SK-N-SH (cell line): ENCODE data around the gene METTL13. TPM values are rescaled to one million over a fixed set of nuclear protein-coding genes. Genes with fewer than 3 reads are reported as not detected.

Experiments
- CTCF ChIA-PET: fragments of 300-600, 350-600 bp; formaldehyde crosslinking; extraction: SDS; loops from one replicate; lab custom pipeline; 2021; lab: Yijun Ruan, JAX
- POLR2A ChIA-PET: fragments of 350-600 bp; sonication (Branson Sonifier 250); formaldehyde crosslinking; extraction: SDS; loops from one replicate; lab custom pipeline; 2020; ENCODE audit warnings: antibody characterized with exemption, inconsistent platforms; lab: Yijun Ruan, JAX
- DNase-seq: peaks from one replicate; pipeline ENCODE4 v3.0.0; 2012
- H2AFZ ChIP-seq: fragments of 200-600 bp; sonication (generic); 2 replicates; pipeline ENCODE4 v1.8.1; 2016; ENCODE audit warnings: antibody characterized with exemption, mild to moderate bottlenecking, low read depth
- H3F3A ChIP-seq: fragments of 200-600 bp; sonication (generic); replicated peaks from 2 replicates; pipeline ENCODE3; 2016; ENCODE audit warnings: antibody characterized with exemption, mild to moderate bottlenecking; ENCODE audit not compliant: insufficient read depth
- H3K27ac ChIP-seq, 2 experiments: fragments of 200-500 bp in 1 of 2; fragments of 200-600 bp in 1 of 2; sonication (Bioruptor generic) in 1 of 2; sonication (generic), shearing (Covaris generic) in 1 of 2; 2 replicates each; pipeline versions ENCODE4 v1.5.1 to v1.6.1; 2014 to 2016; ENCODE audit warnings: low read depth in 2 of 2, inconsistent platforms in 1 of 2, low read length in 1 of 2, mild to moderate bottlenecking in 1 of 2, mixed read lengths in 1 of 2
- H3K27me3 ChIP-seq: fragments of 200-600 bp; sonication (generic), shearing (Covaris generic); 2 replicates; pipeline ENCODE4 v1.6.1; 2016; ENCODE audit warnings: mixed run types; ENCODE audit not compliant: insufficient read depth
- H3K36me3 ChIP-seq, 2 experiments: fragments of 200-500 bp in 1 of 2; fragments of 200-600 bp in 1 of 2; sonication (Bioruptor generic) in 1 of 2; sonication (generic) in 1 of 2; replicated peaks in 1 of 2; 2 replicates each; pipeline versions ENCODE3 to v1.5.1; 2014 to 2016; ENCODE audit warnings: low read length in 1 of 2, mild to moderate bottlenecking in 1 of 2; ENCODE audit not compliant: insufficient read depth in 2 of 2, control insufficient read depth in 1 of 2
- H3K4me1 ChIP-seq, 2 experiments: fragments of 200-500 bp in 1 of 2; fragments of 200-600 bp in 1 of 2; sonication (Bioruptor generic) in 1 of 2; sonication (generic), shearing (Covaris generic) in 1 of 2; 2 replicates each; pipeline versions ENCODE4 v1.5.1 to v1.6.1; 2014 to 2016; ENCODE audit warnings: low read depth in 1 of 2, low read length in 1 of 2, mixed run types in 1 of 2; ENCODE audit not compliant: insufficient read depth in 2 of 2, control insufficient read depth in 1 of 2
- H3K4me2 ChIP-seq: fragments of 200-600 bp; sonication (generic), shearing (Covaris generic); 2 replicates; pipeline ENCODE4 v1.6.1; 2017; ENCODE audit warnings: mixed run types
- H3K4me3 ChIP-seq, 2 experiments: fragments of 200-500 bp in 1 of 2; fragments of 200-600 bp in 1 of 2; sonication (Bioruptor generic) in 1 of 2; sonication (generic), shearing (Covaris generic) in 1 of 2; 2 replicates each; pipeline versions ENCODE4 v1.5.1 to v1.8.1; 2014 to 2016; ENCODE audit warnings: low read depth in 2 of 2, inconsistent platforms in 1 of 2, low read length in 1 of 2, mild to moderate bottlenecking in 1 of 2, mixed read lengths in 1 of 2, moderate library complexity in 1 of 2
- H3K79me2 ChIP-seq: fragments of 200-600 bp; sonication (generic); 2 replicates; pipeline ENCODE4 v1.8.1; 2017; ENCODE audit warnings: mild to moderate bottlenecking; ENCODE audit not compliant: insufficient read depth
- H3K9ac ChIP-seq: fragments of 200-600 bp; sonication (generic); 2 replicates; pipeline ENCODE4 v1.6.1; 2017; ENCODE audit warnings: mixed run types
- H3K9me2 ChIP-seq: fragments of 200-600 bp; sonication (generic); 2 replicates; pipeline ENCODE4 v1.6.1; 2017; ENCODE audit warnings: mixed run types
- H3K9me3 ChIP-seq: fragments of 200-600 bp; sonication (generic); 2 replicates; pipeline ENCODE4 v1.6.1; 2017; ENCODE audit warnings: mixed run types, mild to moderate bottlenecking, moderate library complexity
- H4K20me1 ChIP-seq: fragments of 200-600 bp; sonication (generic); 2 replicates; pipeline ENCODE4 v1.6.1; 2017; ENCODE audit warnings: mild to moderate bottlenecking, mixed run types; ENCODE audit not compliant: insufficient read depth
- CHD2 ChIP-seq: fragments of 150-350 bp; IDR thresholded peaks from 2 replicates; pipeline ENCODE4 v1.6.1; 2018; ENCODE audit warnings: low read length; ENCODE audit not compliant: partially characterized antibody
- ELF1 ChIP-seq: IDR thresholded peaks from 2 replicates; pipeline ENCODE4 v1.4.0; 2012
- EZH2phosphoT487 ChIP-seq: fragments of 200-600 bp; sonication (generic); IDR thresholded peaks from 2 replicates; pipeline ENCODE4 v1.6.1; 2017; ENCODE audit warnings: low read depth, mixed run types, mild to moderate bottlenecking, antibody characterized with exemption, moderate library complexity, borderline replicate concordance
- FOSL2 ChIP-seq: IDR thresholded peaks from 2 replicates; pipeline ENCODE4 v1.4.0; 2012; ENCODE audit warnings: low read depth, mild to moderate bottlenecking, moderate library complexity, borderline replicate concordance
- GABPA ChIP-seq: IDR thresholded peaks from 2 replicates; pipeline ENCODE4 v1.4.0; 2012; ENCODE audit warnings: low read depth, mild to moderate bottlenecking
- JUND ChIP-seq: IDR thresholded peaks from 2 replicates; pipeline ENCODE4 v1.4.0; 2012
- NRF1 ChIP-seq: IDR thresholded peaks from 2 replicates; pipeline ENCODE4 v1.6.1; 2012; ENCODE audit warnings: low read depth, mild to moderate bottlenecking, low read length
- POLR2AphosphoS5 ChIP-seq: IDR thresholded peaks from 2 replicates; pipeline ENCODE4 v1.6.1; 2012; ENCODE audit warnings: low read depth, low read length
- RCOR1 ChIP-seq: fragments of 150-350 bp; IDR thresholded peaks from 2 replicates; pipeline ENCODE4 v1.6.1; 2017; ENCODE audit warnings: antibody characterized with exemption, low read length
- SIN3A ChIP-seq: IDR thresholded peaks from 2 replicates; pipeline ENCODE4 v1.6.1; 2012; ENCODE audit warnings: low read depth, mild to moderate bottlenecking, low read length, moderate library complexity, borderline replicate concordance
- TCF12 ChIP-seq: IDR thresholded peaks from 2 replicates; pipeline ENCODE4 v1.4.0; 2012
- YY1 ChIP-seq: IDR thresholded peaks from 2 replicates; pipeline ENCODE4 v1.4.0; 2012; ENCODE audit warnings: low read depth, mild to moderate bottlenecking
- WGBS: methylation state at CpG from one replicate; pipeline ENCODE4 v1.1.6; 2017; ENCODE audit warnings: low lambda C conversion rate; 5-methylcytosine and 5-hydroxymethylcytosine counted together
- polyA plus RNA-seq, 3 experiments: library from polyadenylated mRNA; depleted of rRNA; stranded (reverse); fragments of >200 nt; gene quantifications; 2 replicates each; pipeline ENCODE4 v1.2.3, GENCODE V29; 2012
- TF ChIP-seq, protein P1 (sequence below): fragments of 200-600 bp; sonication (generic); IDR thresholded peaks from 2 replicates; pipeline ENCODE4 v1.6.1; 2017; ENCODE audit warnings: antibody characterized with exemption, mild to moderate bottlenecking, moderate library complexity
- TF ChIP-seq, protein P2 (sequence below): IDR thresholded peaks from 2 replicates; pipeline ENCODE4 v1.4.0; 2012; ENCODE audit warnings: low read depth, borderline replicate concordance
- TF ChIP-seq, protein P3 (sequence below): IDR thresholded peaks from 2 replicates; pipeline ENCODE4 v1.4.0; 2012; ENCODE audit warnings: low read depth, borderline replicate concordance
- TF ChIP-seq, protein P4 (sequence below): IDR thresholded peaks from 2 replicates; pipeline ENCODE4 v1.6.1; 2012; ENCODE audit warnings: mild to moderate bottlenecking, low read depth, low read length, moderate library complexity

The METTL13 gene
- polyA plus RNA-seq, 1 of the 3 experiments (the other 2 are of a cell fraction) = 32.7 TPM

DNA sequence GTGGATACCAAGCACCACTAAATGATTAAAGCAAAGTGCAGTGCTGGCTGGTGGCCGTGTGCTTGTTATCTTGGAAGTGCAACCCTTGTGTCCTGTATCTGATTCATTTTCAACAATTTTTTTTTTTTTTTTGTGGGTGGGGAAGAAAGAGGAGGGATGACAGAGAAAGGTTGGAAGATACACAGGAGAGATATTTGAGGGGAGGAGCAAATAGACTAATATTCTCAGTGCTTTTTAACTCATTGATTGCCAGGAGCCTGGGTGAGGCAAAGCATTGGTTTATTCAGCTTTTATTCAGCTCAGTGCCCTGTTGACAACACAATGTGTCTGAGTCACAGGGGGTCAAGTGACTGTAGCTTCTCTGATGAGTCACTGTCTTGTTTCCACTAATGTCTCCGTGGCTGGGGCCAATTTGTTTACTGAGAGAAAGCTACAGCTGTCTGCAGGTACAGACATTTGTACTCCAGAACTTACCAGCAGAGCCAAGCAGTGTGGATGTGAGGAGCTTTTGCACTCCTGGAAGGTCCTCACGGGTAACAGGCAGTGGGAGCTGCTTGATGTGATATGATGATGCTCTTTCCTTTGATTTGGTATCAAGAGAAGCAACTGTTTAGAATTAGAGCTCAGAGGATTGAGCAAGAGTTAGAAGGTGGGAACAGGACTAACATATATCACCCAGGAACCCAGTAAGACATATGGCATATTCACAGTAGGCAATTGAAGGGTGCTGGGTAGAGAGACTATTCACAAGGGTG, 36.2 kb downstream of the METTL13 start:
- Histone ChIP-seq H3K27ac (peak overlapping the region in 1 of 2 experiments; percentile 23; a peak in 1 of 4 replicates), H3K4me1 (peaks cover 3 to 4% of the 10 kb centered on the region in 2 experiments; a peak in 2 of 4 replicates), H3K79me2 (no peaks in the 10 kb centered on the region), H3K4me2 (peak overlapping the region; percentile 54; the same call in 1 of the 2 replicates), H3K9me3 (no peaks in the 10 kb centered on the region), H3K36me3 (no peaks in the 10 kb centered on the region), H3K27me3 (no peaks in the 10 kb centered on the region), H3K9ac (no peak overlapping the region), H3K4me3 (no peak overlapping the region), H4K20me1 (no peaks in the 10 kb centered on the region), H2AFZ (no peak overlapping the region), H3K9me2 (no peaks in the 10 kb centered on the region), H3F3A (no peaks in the 10 kb centered on the region)
- DNase-seq = peak; percentile 13
- POLR2A ChIA-PET = no interaction called here
- TF ChIP-seq POLR2AphosphoS5 (peak; percentile 17; the same call in 1 of the 2 replicates), TCF12 (peak; percentile 34; the same call in 1 of the 2 replicates), FOSL2 (peak; percentile 78; the same call in 1 of the 2 replicates), JUND (peak; percentile 72), SIN3A (no peak), EZH2phosphoT487 (no peak), GABPA (no peak)
- TF ChIP-seq, protein P1, sequence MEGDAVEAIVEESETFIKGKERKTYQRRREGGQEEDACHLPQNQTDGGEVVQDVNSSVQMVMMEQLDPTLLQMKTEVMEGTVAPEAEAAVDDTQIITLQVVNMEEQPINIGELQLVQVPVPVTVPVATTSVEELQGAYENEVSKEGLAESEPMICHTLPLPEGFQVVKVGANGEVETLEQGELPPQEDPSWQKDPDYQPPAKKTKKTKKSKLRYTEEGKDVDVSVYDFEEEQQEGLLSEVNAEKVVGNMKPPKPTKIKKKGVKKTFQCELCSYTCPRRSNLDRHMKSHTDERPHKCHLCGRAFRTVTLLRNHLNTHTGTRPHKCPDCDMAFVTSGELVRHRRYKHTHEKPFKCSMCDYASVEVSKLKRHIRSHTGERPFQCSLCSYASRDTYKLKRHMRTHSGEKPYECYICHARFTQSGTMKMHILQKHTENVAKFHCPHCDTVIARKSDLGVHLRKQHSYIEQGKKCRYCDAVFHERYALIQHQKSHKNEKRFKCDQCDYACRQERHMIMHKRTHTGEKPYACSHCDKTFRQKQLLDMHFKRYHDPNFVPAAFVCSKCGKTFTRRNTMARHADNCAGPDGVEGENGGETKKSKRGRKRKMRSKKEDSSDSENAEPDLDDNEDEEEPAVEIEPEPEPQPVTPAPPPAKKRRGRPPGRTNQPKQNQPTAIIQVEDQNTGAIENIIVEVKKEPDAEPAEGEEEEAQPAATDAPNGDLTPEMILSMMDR = no peak
- WGBS = 29% methylated on average over 3 of the region's 3 CpGs
- CTCF ChIA-PET = interaction anchor here (1.0 to 2.0 kb wide), 5 partner anchors 10 to 168 kb away, joined by 3 to 17 read pairs (median 5); no protein-coding TSS in a partner anchor

DNA sequence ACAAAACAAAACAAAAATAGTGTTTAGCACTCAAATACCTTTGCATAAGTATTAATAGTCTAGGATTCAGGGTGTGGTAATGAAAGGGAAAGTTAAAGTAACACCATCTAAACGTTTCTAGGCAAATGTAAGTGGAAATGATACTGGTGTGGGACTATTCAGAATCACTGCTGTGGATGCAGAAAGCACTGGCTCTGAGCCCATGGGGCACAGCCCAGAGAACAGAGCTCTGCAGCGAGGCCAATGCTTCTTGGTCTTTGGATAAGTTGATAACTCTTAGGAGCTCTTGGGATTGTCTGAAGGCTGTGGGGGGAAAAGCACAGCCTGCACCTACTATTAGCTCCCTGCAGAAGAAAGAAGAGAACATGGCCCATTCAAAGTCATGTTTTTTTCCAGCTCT, 38.5 kb downstream of the METTL13 start:
- 0% methylated on average over 1 of the region's 2 CpGs for WGBS
- CTCF ChIA-PET = interaction anchor here (0.6 to 0.8 kb wide), 2 partner anchors 19 to 20 kb away, joined by 3 read pairs; no protein-coding TSS in a partner anchor
- TF ChIP-seq, protein P1 = no peak
- TF ChIP-seq RCOR1 (no peak), CHD2 (no peak), ELF1 (no peak), EZH2phosphoT487 (no peak), YY1 (no peak), NRF1 (no peak)
- TF ChIP-seq, protein P2, sequence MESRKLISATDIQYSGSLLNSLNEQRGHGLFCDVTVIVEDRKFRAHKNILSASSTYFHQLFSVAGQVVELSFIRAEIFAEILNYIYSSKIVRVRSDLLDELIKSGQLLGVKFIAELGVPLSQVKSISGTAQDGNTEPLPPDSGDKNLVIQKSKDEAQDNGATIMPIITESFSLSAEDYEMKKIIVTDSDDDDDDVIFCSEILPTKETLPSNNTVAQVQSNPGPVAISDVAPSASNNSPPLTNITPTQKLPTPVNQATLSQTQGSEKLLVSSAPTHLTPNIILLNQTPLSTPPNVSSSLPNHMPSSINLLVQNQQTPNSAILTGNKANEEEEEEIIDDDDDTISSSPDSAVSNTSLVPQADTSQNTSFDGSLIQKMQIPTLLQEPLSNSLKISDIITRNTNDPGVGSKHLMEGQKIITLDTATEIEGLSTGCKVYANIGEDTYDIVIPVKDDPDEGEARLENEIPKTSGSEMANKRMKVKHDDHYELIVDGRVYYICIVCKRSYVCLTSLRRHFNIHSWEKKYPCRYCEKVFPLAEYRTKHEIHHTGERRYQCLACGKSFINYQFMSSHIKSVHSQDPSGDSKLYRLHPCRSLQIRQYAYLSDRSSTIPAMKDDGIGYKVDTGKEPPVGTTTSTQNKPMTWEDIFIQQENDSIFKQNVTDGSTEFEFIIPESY = no peak
- TF ChIP-seq, protein P3, sequence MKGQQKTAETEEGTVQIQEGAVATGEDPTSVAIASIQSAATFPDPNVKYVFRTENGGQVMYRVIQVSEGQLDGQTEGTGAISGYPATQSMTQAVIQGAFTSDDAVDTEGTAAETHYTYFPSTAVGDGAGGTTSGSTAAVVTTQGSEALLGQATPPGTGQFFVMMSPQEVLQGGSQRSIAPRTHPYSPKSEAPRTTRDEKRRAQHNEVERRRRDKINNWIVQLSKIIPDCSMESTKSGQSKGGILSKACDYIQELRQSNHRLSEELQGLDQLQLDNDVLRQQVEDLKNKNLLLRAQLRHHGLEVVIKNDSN = no peak
- TF ChIP-seq, protein P4, sequence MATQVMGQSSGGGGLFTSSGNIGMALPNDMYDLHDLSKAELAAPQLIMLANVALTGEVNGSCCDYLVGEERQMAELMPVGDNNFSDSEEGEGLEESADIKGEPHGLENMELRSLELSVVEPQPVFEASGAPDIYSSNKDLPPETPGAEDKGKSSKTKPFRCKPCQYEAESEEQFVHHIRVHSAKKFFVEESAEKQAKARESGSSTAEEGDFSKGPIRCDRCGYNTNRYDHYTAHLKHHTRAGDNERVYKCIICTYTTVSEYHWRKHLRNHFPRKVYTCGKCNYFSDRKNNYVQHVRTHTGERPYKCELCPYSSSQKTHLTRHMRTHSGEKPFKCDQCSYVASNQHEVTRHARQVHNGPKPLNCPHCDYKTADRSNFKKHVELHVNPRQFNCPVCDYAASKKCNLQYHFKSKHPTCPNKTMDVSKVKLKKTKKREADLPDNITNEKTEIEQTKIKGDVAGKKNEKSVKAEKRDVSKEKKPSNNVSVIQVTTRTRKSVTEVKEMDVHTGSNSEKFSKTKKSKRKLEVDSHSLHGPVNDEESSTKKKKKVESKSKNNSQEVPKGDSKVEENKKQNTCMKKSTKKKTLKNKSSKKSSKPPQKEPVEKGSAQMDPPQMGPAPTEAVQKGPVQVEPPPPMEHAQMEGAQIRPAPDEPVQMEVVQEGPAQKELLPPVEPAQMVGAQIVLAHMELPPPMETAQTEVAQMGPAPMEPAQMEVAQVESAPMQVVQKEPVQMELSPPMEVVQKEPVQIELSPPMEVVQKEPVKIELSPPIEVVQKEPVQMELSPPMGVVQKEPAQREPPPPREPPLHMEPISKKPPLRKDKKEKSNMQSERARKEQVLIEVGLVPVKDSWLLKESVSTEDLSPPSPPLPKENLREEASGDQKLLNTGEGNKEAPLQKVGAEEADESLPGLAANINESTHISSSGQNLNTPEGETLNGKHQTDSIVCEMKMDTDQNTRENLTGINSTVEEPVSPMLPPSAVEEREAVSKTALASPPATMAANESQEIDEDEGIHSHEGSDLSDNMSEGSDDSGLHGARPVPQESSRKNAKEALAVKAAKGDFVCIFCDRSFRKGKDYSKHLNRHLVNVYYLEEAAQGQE = no peak

More for the DNA sequence above, 38.5 kb downstream of the METTL13 start:
- Histone ChIP-seq H3K4me1 (peaks cover 3 to 4% of the 10 kb centered on the region in 2 experiments; a peak in 2 of 4 replicates), H3K4me3 (no peak overlapping the region), H3K4me2 (no peak overlapping the region), H3F3A (no peaks in the 10 kb centered on the region), H3K27ac (no peak overlapping the region), H4K20me1 (no peaks in the 10 kb centered on the region), H2AFZ (no peak overlapping the region), H3K27me3 (peaks cover 7% of the 10 kb centered on the region; the same call in 1 of the 2 replicates), H3K36me3 (no peaks in the 10 kb centered on the region), H3K9me3 (no peaks in the 10 kb centered on the region), H3K9me2 (no peaks in the 10 kb centered on the region), H3K9ac (no peak overlapping the region), H3K79me2 (no peaks in the 10 kb centered on the region)
- no peak for DNase-seq
- POLR2A ChIA-PET = no interaction called here
